Calu3 (cell line): Measurements from ENCODE around the gene XRCC4. TPM values are rescaled to one million over a fixed set of nuclear protein-coding genes. Genes with fewer than 3 reads are reported as not detected.

Source experiments
- BruUV-seq: library from RNA; stranded (reverse); fragments of 400-500 nt; replicated peaks from 2 replicates; lab custom pipeline; 2021; lab: Mats Ljungman, UMichigan
- CTCF ChIA-PET: fragments of 300-600 bp; sonication (Branson Sonifier 250); formaldehyde crosslinking; loops from one replicate; lab custom pipeline; 2022; ENCODE audit warnings: antibody characterized with exemption; lab: Charles Lee
- DNase-seq: peaks from one replicate; pipeline ENCODE4 v3.0.0; 2022
- H3K27ac Mint-ChIP-seq: one replicate; pipeline ENCODE4 v1.8.0; 2022; ENCODE audit warnings: mixed read lengths; ENCODE audit not compliant: unreplicated experiment
- H3K27me3 Mint-ChIP-seq: one replicate; pipeline ENCODE4 v1.8.0; 2022; ENCODE audit warnings: mixed read lengths; ENCODE audit not compliant: unreplicated experiment
- H3K36me3 Mint-ChIP-seq: one replicate; pipeline ENCODE4 v1.8.0; 2022; ENCODE audit warnings: mild to moderate bottlenecking, moderate library complexity, mixed read lengths; ENCODE audit not compliant: insufficient read depth, unreplicated experiment
- H3K4me1 Mint-ChIP-seq: one replicate; pipeline ENCODE4 v1.8.0; 2022; ENCODE audit warnings: mild to moderate bottlenecking, low read depth, mixed read lengths; ENCODE audit not compliant: unreplicated experiment
- H3K4me3 Mint-ChIP-seq: one replicate; pipeline ENCODE4 v1.8.0; 2022; ENCODE audit warnings: mild to moderate bottlenecking, low read depth, moderate library complexity, mixed read lengths; ENCODE audit not compliant: unreplicated experiment
- H3K9me3 Mint-ChIP-seq: one replicate; pipeline ENCODE4 v1.8.0; 2022; ENCODE audit warnings: low read depth, mixed read lengths; ENCODE audit not compliant: unreplicated experiment
- intact Hi-C: fragments of 100-400 bp; cut with micrococcal nuclease; formaldehyde crosslinking; loops from one replicate; pipeline ENCODE4 v1.10.0; 2022; ENCODE audit not compliant: unreplicated experiment
- total RNA-seq: library from RNA; stranded (reverse); gene quantifications from 2 replicates; pipeline ENCODE4 v1.2.3, GENCODE V29; 2022
- TF ChIP-seq, protein P1 (sequence below): fragments of 200-600 bp; IDR thresholded peaks from one replicate; pipeline ENCODE4 v1.8.0; 2022; ENCODE audit warnings: antibody characterized with exemption; ENCODE audit not compliant: unreplicated experiment

XRCC4 gene
- total RNA-seq, 1 experiment from 2014 or later: 25.5 TPM

DNA sequence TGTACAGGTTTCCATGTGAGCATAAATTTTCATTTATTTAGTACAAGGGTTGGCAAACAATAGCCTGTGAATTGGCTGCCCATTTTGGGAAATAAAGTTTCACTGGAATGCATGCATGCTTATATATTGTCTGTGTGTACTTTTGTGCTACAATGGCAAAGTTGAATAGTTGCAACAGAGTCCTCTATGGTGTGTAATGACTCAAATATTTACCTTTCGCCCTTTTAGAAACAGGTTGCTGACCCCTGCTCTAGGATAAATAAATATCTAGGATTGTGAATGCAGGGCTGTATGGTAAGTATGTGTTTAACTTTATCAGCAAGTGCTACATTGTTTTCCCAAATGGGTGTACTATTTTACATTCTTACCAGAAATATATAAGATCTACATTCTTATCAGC is 47.2 kb downstream of the XRCC4 start:
- Mint-ChIP-seq H3K4me3 (no peak overlapping the region), H3K4me1 (peaks cover 9% of the 10 kb centered on the region), H3K27me3 (no peaks in the 10 kb centered on the region), H3K27ac (no peak overlapping the region), H3K9me3 (peaks cover 3% of the 10 kb centered on the region), H3K36me3 (peaks cover 13% of the 10 kb centered on the region)
- CTCF ChIA-PET: no interaction called here
- no peak for DNase-seq
- no TSS peak for BruUV-seq
- TF ChIP-seq, protein P1, sequence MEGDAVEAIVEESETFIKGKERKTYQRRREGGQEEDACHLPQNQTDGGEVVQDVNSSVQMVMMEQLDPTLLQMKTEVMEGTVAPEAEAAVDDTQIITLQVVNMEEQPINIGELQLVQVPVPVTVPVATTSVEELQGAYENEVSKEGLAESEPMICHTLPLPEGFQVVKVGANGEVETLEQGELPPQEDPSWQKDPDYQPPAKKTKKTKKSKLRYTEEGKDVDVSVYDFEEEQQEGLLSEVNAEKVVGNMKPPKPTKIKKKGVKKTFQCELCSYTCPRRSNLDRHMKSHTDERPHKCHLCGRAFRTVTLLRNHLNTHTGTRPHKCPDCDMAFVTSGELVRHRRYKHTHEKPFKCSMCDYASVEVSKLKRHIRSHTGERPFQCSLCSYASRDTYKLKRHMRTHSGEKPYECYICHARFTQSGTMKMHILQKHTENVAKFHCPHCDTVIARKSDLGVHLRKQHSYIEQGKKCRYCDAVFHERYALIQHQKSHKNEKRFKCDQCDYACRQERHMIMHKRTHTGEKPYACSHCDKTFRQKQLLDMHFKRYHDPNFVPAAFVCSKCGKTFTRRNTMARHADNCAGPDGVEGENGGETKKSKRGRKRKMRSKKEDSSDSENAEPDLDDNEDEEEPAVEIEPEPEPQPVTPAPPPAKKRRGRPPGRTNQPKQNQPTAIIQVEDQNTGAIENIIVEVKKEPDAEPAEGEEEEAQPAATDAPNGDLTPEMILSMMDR: no peak
- intact Hi-C loops: no loop called here

DNA sequence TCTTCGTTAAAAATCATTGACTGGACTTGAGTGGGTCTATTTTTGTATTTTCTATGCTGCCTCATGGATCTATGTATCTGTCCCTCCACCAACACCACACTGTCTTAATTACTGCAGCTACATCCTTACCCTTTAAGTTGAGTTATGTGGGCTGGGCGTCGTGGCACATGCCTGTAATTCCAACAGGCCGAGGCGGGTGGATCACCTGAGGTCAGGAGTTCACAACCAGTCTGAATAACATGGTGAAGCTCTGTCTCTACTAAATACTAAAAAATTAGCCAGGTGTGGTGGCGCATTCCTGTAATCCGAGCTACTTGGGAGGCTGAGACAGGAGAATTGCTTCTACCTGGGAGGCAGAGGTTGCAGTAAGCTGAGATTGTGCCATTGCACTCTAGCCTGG is 48.2 kb downstream of the XRCC4 start:
- Mint-ChIP-seq H3K4me1 (peaks cover 9% of the 10 kb centered on the region), H3K9me3 (peaks cover 3% of the 10 kb centered on the region), H3K36me3 (peaks cover 9% of the 10 kb centered on the region), H3K27me3 (no peaks in the 10 kb centered on the region), H3K27ac (no peak overlapping the region), H3K4me3 (no peak overlapping the region)
- BruUV-seq: no TSS peak
- DNase-seq: no peak
- TF ChIP-seq, protein P1: no peak
- intact Hi-C loops: no loop called here
- CTCF ChIA-PET: no interaction called here

DNA sequence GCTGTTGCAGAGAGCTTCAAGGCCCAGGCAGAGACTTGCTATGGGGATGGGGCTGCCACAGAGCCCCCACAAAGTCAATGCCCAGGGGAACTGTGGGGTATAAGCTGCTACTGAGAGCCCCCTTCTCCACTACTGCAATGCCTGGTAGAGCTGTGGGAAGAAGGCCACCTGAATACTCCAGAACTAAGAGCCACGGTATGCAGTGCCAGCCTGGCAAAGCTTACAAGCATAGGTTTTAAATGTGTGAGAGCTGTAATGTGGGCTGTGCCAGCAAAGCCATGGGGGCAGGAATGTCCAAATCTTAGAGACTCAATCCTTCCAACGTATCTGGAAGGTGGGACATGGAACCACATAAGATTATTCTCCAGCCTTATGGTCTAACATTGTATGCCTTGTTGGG is 49.2 kb downstream of the XRCC4 start:
- Mint-ChIP-seq H3K4me3 (no peak overlapping the region), H3K4me1 (peaks cover 9% of the 10 kb centered on the region), H3K36me3 (peaks cover 9% of the 10 kb centered on the region), H3K27me3 (no peaks in the 10 kb centered on the region), H3K9me3 (peaks cover 3% of the 10 kb centered on the region), H3K27ac (no peak overlapping the region)
- intact Hi-C loops: no loop called here
- no TSS peak for BruUV-seq
- DNase-seq: no peak
- CTCF ChIA-PET: no interaction called here
- TF ChIP-seq, protein P1: no peak

DNA sequence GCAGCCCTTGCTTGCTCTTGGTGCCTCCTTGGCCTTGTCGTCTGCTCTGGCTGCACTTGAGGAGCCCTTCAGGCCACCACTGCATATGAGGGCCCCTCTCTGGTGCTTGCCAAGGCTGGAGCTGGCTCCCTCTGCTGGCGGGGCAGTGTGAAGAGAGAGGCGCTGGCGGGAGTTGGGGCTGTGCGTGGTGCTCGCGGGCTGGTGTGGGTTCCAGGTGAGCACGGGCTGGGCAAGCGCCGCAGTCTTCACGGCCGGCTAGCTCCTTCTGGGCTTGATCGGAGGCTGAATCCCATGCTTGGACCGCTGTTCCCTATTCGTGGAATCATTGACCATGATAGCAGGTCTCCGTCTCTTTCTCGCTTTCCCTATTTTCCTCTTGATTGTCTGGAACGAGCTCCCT is 56.5 kb downstream of the XRCC4 start:
- peaks cover 6% of the 10 kb centered on the region for H3K9me3 Mint-ChIP-seq
- H3K27me3 Mint-ChIP-seq: no peaks in the 10 kb centered on the region
- CTCF ChIA-PET: interaction anchor here (1.5 kb wide), 1 partner anchor 15 kb away, joined by 3 read pairs; no protein-coding TSS in a partner anchor
- TF ChIP-seq, protein P1: no peak
- no TSS peak for BruUV-seq
- H3K27ac Mint-ChIP-seq: no peak overlapping the region
- H3K36me3 Mint-ChIP-seq: no peaks in the 10 kb centered on the region
- H3K4me3 Mint-ChIP-seq: no peak overlapping the region
- no peak for DNase-seq
- no peaks in the 10 kb centered on the region for H3K4me1 Mint-ChIP-seq
- intact Hi-C loops: no loop called here
